ENCODE data around the gene ATP2C2. TPM values are rescaled to one million over a fixed set of nuclear protein-coding genes. Genes with fewer than 3 reads are reported as not detected.

The ATP2C2 gene
- total RNA-seq, 1 experiment from 2014 or later, result 4.0 TPM

- Histone ChIP-seq H3K79me2 (ENCODE audit: insufficient read depth, low read length) (no peaks in the 10 kb centered on the region), H3K18ac (ENCODE audit: insufficient read length, low read depth, low read length) (no peak overlapping the region), H2BK120ac (ENCODE audit: low read depth, low read length, poor library complexity, severe bottlenecking) (no peak overlapping the region), H4K8ac (replicated peaks; ENCODE audit: insufficient read length, low read depth, low read length) (no peak overlapping the region), H3K9ac (ENCODE audit: extremely low read depth, insufficient read length, low read length) (no peak overlapping the region), H3K23me2 (ENCODE audit: insufficient read length, low read depth, low read length, poor library complexity, severe bottlenecking) (peaks cover 8% of the 10 kb centered on the region), H2BK5ac (ENCODE audit: insufficient read length, low read length) (no peak overlapping the region), H3K4ac (ENCODE audit: low read depth, low read length) (no peak overlapping the region), H2BK12ac (ENCODE audit: insufficient read length, low read depth, low read length) (no peak overlapping the region), H4K5ac (ENCODE audit: insufficient read length, low read depth, low read length) (no peak overlapping the region), H2AFZ (ENCODE audit: low read length) (no peak overlapping the region), H2AK5ac (ENCODE audit: insufficient read length, low read length) (no peak overlapping the region), H3K4me1 (ENCODE audit: insufficient read depth, low read length) (peaks cover 11% of the 10 kb centered on the region; the same call in 1 of the 2 replicates), H3K23ac (ENCODE audit: insufficient read length, low read depth, low read length) (no peak overlapping the region), H2BK15ac (ENCODE audit: low read depth, low read length) (no peak overlapping the region), H4K91ac (ENCODE audit: insufficient read length, low read depth, low read length) (no peak overlapping the region), H3T11ph (ENCODE audit: low read length) (no peak overlapping the region), H3K14ac (ENCODE audit: insufficient read depth, low read length) (no peak overlapping the region; the same call in 1 of the 2 replicates), H3K9me3 (ENCODE audit: control insufficient read depth, low read depth, low read length) (no peaks in the 10 kb centered on the region), H3K27me3 (ENCODE audit: insufficient read depth, low read length) (no peaks in the 10 kb centered on the region; the same call in 1 of the 2 replicates), H3K56ac (ENCODE audit: insufficient read length, low read depth, low read length) (no peak overlapping the region), H2BK20ac (ENCODE audit: low read depth, low read length, poor library complexity, severe bottlenecking) (no peak overlapping the region), H3K27ac (ENCODE audit: insufficient read length, low read depth, low read length) (no peak overlapping the region), H3K4me2 (ENCODE audit: insufficient read depth, insufficient read length, low read length) (no peak overlapping the region), H4K20me1 (ENCODE audit: control insufficient read depth, insufficient read depth, insufficient read length) (no peaks in the 10 kb centered on the region), H3K79me1 (ENCODE audit: insufficient read depth, low read depth, low read length, poor library complexity, severe bottlenecking) (no peaks in the 10 kb centered on the region)
- Mint-ChIP-seq H3K27me3 (ENCODE audit: low read depth) (peaks cover 42% of the 10 kb centered on the region), H3K36me3 (ENCODE audit: insufficient read depth in 1 of 3, low read depth in 3 of 3) (no peaks in the 10 kb centered on the region), H3K4me1 (peaks cover 16 to 32% of the 10 kb centered on the region in 2 experiments), H3K9me3 (no peaks in the 10 kb centered on the region), H3K4me3 (no peak overlapping the region), H3K27ac (no peak overlapping the region)
- WGBS (ENCODE audit: extremely low coverage, insufficient read length, low lambda C conversion rate), result no CpG with 5 or more reads among the region's 4 CpGs
- DNase-seq, result no peak
- TF ChIP-seq CTCF (conservative IDR thresholded peaks at IDR 0.05), result no peak
Measured at GRCh38 chr16:84371553-84371865, 3.2 kb downstream of the ATP2C2 start.

Measured in H9 (cell line).